OCI-LY1 (cell line): Measurements from ENCODE around the gene TYRP1.

Experiments used
- CTCF ChIP-seq: fragments of 200-600 bp; sonication (generic), shearing (Covaris generic); IDR thresholded peaks from 2 replicates; pipeline ENCODE4 v1.5.1; 2017; ENCODE audit warnings: mild to moderate bottlenecking, antibody characterized with exemption, low read length, moderate library complexity, mixed read lengths
- EZH2 ChIP-seq: fragments of 200-600 bp; sonication (generic), shearing (Covaris generic); IDR thresholded peaks from 2 replicates; pipeline ENCODE4 v1.8.0; 2017; ENCODE audit warnings: borderline replicate concordance, mixed run types, mild to moderate bottlenecking, antibody characterized with exemption, low read length, moderate library complexity, mixed read lengths

GRCh38 chr9:12697719-12698118 lies 4.5 kb downstream of the TYRP1 start:
- TF ChIP-seq CTCF = no peak
- no peak for TF ChIP-seq EZH2
